Neural cell (in vitro differentiated cells): ENCODE data around the gene COL2A1. TPM values are rescaled to one million over a fixed set of nuclear protein-coding genes. Genes with fewer than 3 reads are reported as not detected.

Source experiments
- H2AFZ ChIP-seq: fragments of 200-600, 300-800 bp; sonication (generic), shearing (Covaris generic); 2 replicates; pipeline ENCODE4 v1.6.0; 2014; ENCODE audit warnings: low read depth, mild to moderate bottlenecking, antibody characterized with exemption, low read length, moderate library complexity
- H3F3A ChIP-seq: fragments of 200-600 bp; shearing (Covaris generic); 2 replicates; pipeline ENCODE4 v1.6.1; 2016; ENCODE audit warnings: mild to moderate bottlenecking, moderate library complexity, mixed read lengths, antibody characterized with exemption, low read length; ENCODE audit not compliant: insufficient read depth, poor library complexity, severe bottlenecking
- H3K27ac ChIP-seq: fragments of 200-600, 300-800 bp; sonication (generic), shearing (Covaris generic); 2 replicates; pipeline ENCODE4 v1.5.1; 2014; ENCODE audit warnings: mild to moderate bottlenecking, low read length, moderate library complexity
- H3K27me3 ChIP-seq: fragments of 300-800, 200-600 bp; sonication (generic), shearing (Covaris generic); 2 replicates; pipeline ENCODE4 v1.6.0; 2014; ENCODE audit warnings: mild to moderate bottlenecking, low read depth, low read length, moderate library complexity; ENCODE audit not compliant: insufficient read depth
- H3K36me3 ChIP-seq: fragments of 300-800, 200-600 bp; sonication (generic), shearing (Covaris generic); 2 replicates; pipeline ENCODE4 v1.5.1; 2014; ENCODE audit warnings: mild to moderate bottlenecking, antibody characterized with exemption, low read length, moderate library complexity; ENCODE audit not compliant: insufficient read depth
- H3K4me2 ChIP-seq: fragments of 300-800, 200-600 bp; sonication (generic), shearing (Covaris generic); 2 replicates; pipeline ENCODE4 v1.6.0; 2014; ENCODE audit warnings: mild to moderate bottlenecking, low read length
- H3K4me3 ChIP-seq: fragments of 300-800, 200-600 bp; sonication (generic), shearing (Covaris generic); 2 replicates; pipeline ENCODE4 v1.5.1; 2014; ENCODE audit warnings: mild to moderate bottlenecking, low read length, moderate library complexity
- H3K79me2 ChIP-seq: fragments of 200-600 bp; shearing (Covaris generic); replicated peaks from 2 replicates; pipeline ENCODE4 v1.6.0; 2014; ENCODE audit warnings: mild to moderate bottlenecking, low read length, moderate library complexity; ENCODE audit not compliant: insufficient read depth
- H3K9ac ChIP-seq: fragments of 300-800, 200-600 bp; sonication (generic), shearing (Covaris generic); 2 replicates; pipeline ENCODE4 v1.6.1; 2016; ENCODE audit warnings: mild to moderate bottlenecking, low read length, mixed read lengths
- H3K9me2 ChIP-seq: fragments of 200-600 bp; shearing (Covaris generic); 2 replicates; pipeline ENCODE4 v1.6.1; 2016; ENCODE audit warnings: mild to moderate bottlenecking, low read length, mixed read lengths; ENCODE audit not compliant: insufficient read depth
- H3K9me3 ChIP-seq: fragments of 200-600, 300-800 bp; sonication (generic), shearing (Covaris generic); 2 replicates; pipeline ENCODE4 v1.6.1; 2016; ENCODE audit warnings: mild to moderate bottlenecking, mixed run types, low read length, moderate library complexity, mixed read lengths
- H4K20me1 ChIP-seq: fragments of 200-600 bp; shearing (Covaris generic); 2 replicates; pipeline ENCODE4 v1.6.1; 2016; ENCODE audit warnings: mild to moderate bottlenecking, mixed run types; ENCODE audit not compliant: insufficient read depth
- CTCF ChIP-seq: fragments of 450-650 bp; IDR thresholded peaks from 2 replicates; pipeline ENCODE4 v1.5.1; 2014; ENCODE audit warnings: antibody characterized with exemption, mild to moderate bottlenecking, moderate library complexity; ENCODE audit not compliant: poor library complexity, severe bottlenecking
- EP300 ChIP-seq: fragments of 450-650 bp; conservative IDR thresholded peaks from 2 replicates; pipeline ENCODE4 v1.6.1; 2014; ENCODE audit warnings: antibody characterized with exemption, mild to moderate bottlenecking, moderate library complexity; ENCODE audit not compliant: poor library complexity, severe bottlenecking
- EZH2 ChIP-seq: fragments of 200-600, 300-800 bp; shearing (Covaris generic), sonication (generic); IDR thresholded peaks from 2 replicates; pipeline ENCODE4 v1.6.1; 2014; ENCODE audit warnings: antibody characterized with exemption, low read length, borderline replicate concordance, mild to moderate bottlenecking; ENCODE audit not compliant: insufficient read depth, poor library complexity, severe bottlenecking
- MXI1 ChIP-seq: fragments of 450-650 bp; conservative IDR thresholded peaks from 2 replicates; pipeline ENCODE4 v1.6.1; 2014; ENCODE audit warnings: antibody characterized with exemption, mild to moderate bottlenecking; ENCODE audit not compliant: poor library complexity, severe bottlenecking
- POLR2AphosphoS5 ChIP-seq: IDR thresholded peaks from 2 replicates; pipeline ENCODE4 v1.6.1; 2012
- RAD21 ChIP-seq: fragments of 450-650 bp; conservative IDR thresholded peaks from 2 replicates; pipeline ENCODE4 v1.6.1; 2014; ENCODE audit warnings: antibody characterized with exemption, mild to moderate bottlenecking, moderate library complexity
- SMC3 ChIP-seq: fragments of 450-650 bp; conservative IDR thresholded peaks from 2 replicates; pipeline ENCODE4 v1.6.1; 2014; ENCODE audit warnings: antibody characterized with exemption, mild to moderate bottlenecking, moderate library complexity; ENCODE audit not compliant: poor library complexity
- TAF1 ChIP-seq: IDR thresholded peaks from 2 replicates; pipeline ENCODE4 v1.6.1; 2012; ENCODE audit warnings: low read depth
- polyA plus RNA-seq: library from polyadenylated mRNA; depleted of rRNA; stranded (reverse); fragments of >200 nt; gene quantifications from 2 replicates; pipeline ENCODE4 v1.2.3, GENCODE V29; 2014
- TF ChIP-seq, protein P1 (sequence below): IDR thresholded peaks from 2 replicates; pipeline ENCODE4 v1.6.1; 2012; ENCODE audit warnings: borderline replicate concordance

COL2A1 gene
- polyA plus RNA-seq, 1 donor from 2014 or later: 1.3 TPM

- Histone ChIP-seq H3K36me3 (no peaks in the 10 kb centered on the region), H3K9ac (no peak overlapping the region), H4K20me1 (no peaks in the 10 kb centered on the region), H3K27ac (no peak overlapping the region), H3F3A (no peaks in the 10 kb centered on the region), H3K9me3 (no peaks in the 10 kb centered on the region), H3K27me3 (no peaks in the 10 kb centered on the region), H3K4me3 (no peak overlapping the region), H3K4me2 (no peak overlapping the region), H3K79me2 (no peaks in the 10 kb centered on the region), H2AFZ (no peak overlapping the region), H3K9me2 (no peaks in the 10 kb centered on the region)
- TF ChIP-seq, protein P1, sequence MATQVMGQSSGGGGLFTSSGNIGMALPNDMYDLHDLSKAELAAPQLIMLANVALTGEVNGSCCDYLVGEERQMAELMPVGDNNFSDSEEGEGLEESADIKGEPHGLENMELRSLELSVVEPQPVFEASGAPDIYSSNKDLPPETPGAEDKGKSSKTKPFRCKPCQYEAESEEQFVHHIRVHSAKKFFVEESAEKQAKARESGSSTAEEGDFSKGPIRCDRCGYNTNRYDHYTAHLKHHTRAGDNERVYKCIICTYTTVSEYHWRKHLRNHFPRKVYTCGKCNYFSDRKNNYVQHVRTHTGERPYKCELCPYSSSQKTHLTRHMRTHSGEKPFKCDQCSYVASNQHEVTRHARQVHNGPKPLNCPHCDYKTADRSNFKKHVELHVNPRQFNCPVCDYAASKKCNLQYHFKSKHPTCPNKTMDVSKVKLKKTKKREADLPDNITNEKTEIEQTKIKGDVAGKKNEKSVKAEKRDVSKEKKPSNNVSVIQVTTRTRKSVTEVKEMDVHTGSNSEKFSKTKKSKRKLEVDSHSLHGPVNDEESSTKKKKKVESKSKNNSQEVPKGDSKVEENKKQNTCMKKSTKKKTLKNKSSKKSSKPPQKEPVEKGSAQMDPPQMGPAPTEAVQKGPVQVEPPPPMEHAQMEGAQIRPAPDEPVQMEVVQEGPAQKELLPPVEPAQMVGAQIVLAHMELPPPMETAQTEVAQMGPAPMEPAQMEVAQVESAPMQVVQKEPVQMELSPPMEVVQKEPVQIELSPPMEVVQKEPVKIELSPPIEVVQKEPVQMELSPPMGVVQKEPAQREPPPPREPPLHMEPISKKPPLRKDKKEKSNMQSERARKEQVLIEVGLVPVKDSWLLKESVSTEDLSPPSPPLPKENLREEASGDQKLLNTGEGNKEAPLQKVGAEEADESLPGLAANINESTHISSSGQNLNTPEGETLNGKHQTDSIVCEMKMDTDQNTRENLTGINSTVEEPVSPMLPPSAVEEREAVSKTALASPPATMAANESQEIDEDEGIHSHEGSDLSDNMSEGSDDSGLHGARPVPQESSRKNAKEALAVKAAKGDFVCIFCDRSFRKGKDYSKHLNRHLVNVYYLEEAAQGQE: no peak
- TF ChIP-seq SMC3: no peak
- TF ChIP-seq MXI1: no peak
- TF ChIP-seq RAD21: no peak
- TF ChIP-seq EZH2: no peak
- no peak for TF ChIP-seq POLR2AphosphoS5
- no peak for TF ChIP-seq TAF1
- TF ChIP-seq CTCF: no peak
- no peak for TF ChIP-seq EP300
These were observed 25.1 kb downstream of the COL2A1 start for GRCh38 chr12:47979166-47979565.

DNA sequence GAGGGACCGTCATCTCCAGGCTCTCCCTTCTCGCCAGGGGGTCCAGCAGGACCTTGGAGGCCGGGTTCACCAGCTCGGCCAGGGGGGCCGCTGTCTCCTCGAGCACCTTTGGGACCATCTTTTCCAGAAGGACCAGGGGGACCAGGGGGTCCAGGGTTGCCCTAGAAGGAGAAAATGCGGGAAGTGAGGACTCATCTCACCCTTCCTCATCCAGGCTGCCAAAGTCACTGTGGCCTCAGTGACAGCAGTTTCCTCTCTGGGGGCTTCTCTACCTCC, 25.7 kb downstream of the COL2A1 start:
- H3K9me2 ChIP-seq: no peaks in the 10 kb centered on the region
- no peak overlapping the region for H3K4me3 ChIP-seq
- no peak overlapping the region for H3K27ac ChIP-seq
- no peak overlapping the region for H2AFZ ChIP-seq
- no peaks in the 10 kb centered on the region for H3F3A ChIP-seq
- H3K36me3 ChIP-seq: no peaks in the 10 kb centered on the region
- no peaks in the 10 kb centered on the region for H3K79me2 ChIP-seq
- TF ChIP-seq TAF1 (no peak), POLR2AphosphoS5 (no peak), EP300 (no peak), RAD21 (no peak), CTCF (no peak), MXI1 (no peak), SMC3 (no peak), EZH2 (no peak)
- TF ChIP-seq, protein P1: no peak
- no peaks in the 10 kb centered on the region for H4K20me1 ChIP-seq
- H3K27me3 ChIP-seq: no peaks in the 10 kb centered on the region
- H3K9ac ChIP-seq: no peak overlapping the region
- no peak overlapping the region for H3K4me2 ChIP-seq
- no peaks in the 10 kb centered on the region for H3K9me3 ChIP-seq
